ENCODE measurements around the gene DBNDD1.

DBNDD1 gene

GRCh38 chr16:90011508-90011819 is 7.8 kb downstream of the DBNDD1 start:
- TF ChIP-seq USF1 (IDR thresholded peaks at IDR 0.05) = no peak

- TF ChIP-seq RAD21 (IDR thresholded peaks at IDR 0.05; ENCODE audit: low read depth) (no peak), TAF1 (IDR thresholded peaks at IDR 0.05; ENCODE audit: low read depth) (no peak), FOXM1 (IDR thresholded peaks at IDR 0.05; ENCODE audit: borderline replicate concordance, low read depth) (no peak), USF1 (IDR thresholded peaks at IDR 0.05) (no peak)
These were observed 8.4 kb downstream of the DBNDD1 start for GRCh38 chr16:90010676-90011507.

GRCh38 chr16:90009172-90009899 is 9.9 kb downstream of the DBNDD1 start:
- TF ChIP-seq EGR1 (IDR thresholded peaks at IDR 0.05) (no peak), CREB1 (IDR thresholded peaks at IDR 0.05; ENCODE audit: low read depth) (no peak), TEAD4 (IDR thresholded peaks at IDR 0.05) (no peak), CEBPB (IDR thresholded peaks at IDR 0.05) (no peak), REST (IDR thresholded peaks at IDR 0.05; ENCODE audit: low read depth) (no peak), RAD21 (IDR thresholded peaks at IDR 0.05; ENCODE audit: low read depth) (no peak), TCF12 (IDR thresholded peaks at IDR 0.05; ENCODE audit: low read depth) (no peak), MAX (IDR thresholded peaks at IDR 0.05) (no peak), NFIC (IDR thresholded peaks at IDR 0.05) (no peak), ZBTB7A (IDR thresholded peaks at IDR 0.05; ENCODE audit: low read depth) (no peak), EP300 (IDR thresholded peaks at IDR 0.05; ENCODE audit: borderline replicate concordance) (no peak), FOXM1 (IDR thresholded peaks at IDR 0.05; ENCODE audit: borderline replicate concordance, low read depth) (no peak)

- no peak for TF ChIP-seq TAF1 (IDR thresholded peaks at IDR 0.05; ENCODE audit: low read depth)
- no peak for TF ChIP-seq EP300 (IDR thresholded peaks at IDR 0.05; ENCODE audit: borderline replicate concordance)
- TF ChIP-seq NFIC (IDR thresholded peaks at IDR 0.05) = no peak
These were observed 10.5 kb downstream of the DBNDD1 start for GRCh38 chr16:90008708-90009145.

GRCh38 chr16:90007015-90007414 is 12.2 kb downstream of the DBNDD1 start:
- no peak for TF ChIP-seq EGR1 (IDR thresholded peaks at IDR 0.05)
- no peak for TF ChIP-seq MAX (IDR thresholded peaks at IDR 0.05)
- TF ChIP-seq TEAD4 (IDR thresholded peaks at IDR 0.05) = no peak
- TF ChIP-seq RAD21 (IDR thresholded peaks at IDR 0.05; ENCODE audit: low read depth) = no peak
- no peak for TF ChIP-seq ZBTB7A (IDR thresholded peaks at IDR 0.05; ENCODE audit: low read depth)
- no peak for TF ChIP-seq YY1 (IDR thresholded peaks at IDR 0.05; ENCODE audit: low read depth)
- TF ChIP-seq USF1 (IDR thresholded peaks at IDR 0.05) = no peak
- TF ChIP-seq TCF12 (IDR thresholded peaks at IDR 0.05; ENCODE audit: low read depth) = no peak

GRCh38 chr16:90005956-90006663 is 13.1 kb downstream of the DBNDD1 start:
- TF ChIP-seq EP300 (IDR thresholded peaks at IDR 0.05; ENCODE audit: borderline replicate concordance) = no peak
- no peak for TF ChIP-seq CREB1 (IDR thresholded peaks at IDR 0.05; ENCODE audit: low read depth)
- no peak for TF ChIP-seq TAF1 (IDR thresholded peaks at IDR 0.05; ENCODE audit: low read depth)
- TF ChIP-seq EGR1 (IDR thresholded peaks at IDR 0.05) = no peak
- no peak for TF ChIP-seq RAD21 (IDR thresholded peaks at IDR 0.05; ENCODE audit: low read depth)
- TF ChIP-seq TEAD4 (IDR thresholded peaks at IDR 0.05) = no peak
- no peak for TF ChIP-seq YY1 (IDR thresholded peaks at IDR 0.05; ENCODE audit: low read depth)
- TF ChIP-seq FOXM1 (IDR thresholded peaks at IDR 0.05; ENCODE audit: borderline replicate concordance, low read depth) = no peak
- TF ChIP-seq USF1 (IDR thresholded peaks at IDR 0.05) = no peak
- TF ChIP-seq TCF12 (IDR thresholded peaks at IDR 0.05; ENCODE audit: low read depth) = no peak
- no peak for TF ChIP-seq CEBPB (IDR thresholded peaks at IDR 0.05)
- TF ChIP-seq REST (IDR thresholded peaks at IDR 0.05; ENCODE audit: low read depth) = no peak
- TF ChIP-seq ZBTB7A (IDR thresholded peaks at IDR 0.05; ENCODE audit: low read depth) = no peak
- no peak for TF ChIP-seq MAX (IDR thresholded peaks at IDR 0.05)
- no peak for TF ChIP-seq NFIC (IDR thresholded peaks at IDR 0.05)

Data from Ishikawa (cell line).